Astrocyte (in vitro differentiated cells and primary cell): ENCODE data around the gene LRRC63.

Experiments
- EZH2 ChIP-seq: IDR thresholded peaks from 2 replicates; pipeline ENCODE4 v1.6.1; 2012; ENCODE audit warnings: mild to moderate bottlenecking, low read length, inconsistent platforms; ENCODE audit not compliant: insufficient read depth
- TF ChIP-seq, protein P1 (sequence below): IDR thresholded peaks from 2 replicates; pipeline ENCODE4 v1.5.1; 2011; ENCODE audit warnings: low read depth, mild to moderate bottlenecking, inconsistent platforms, low read length, moderate library complexity; ENCODE audit not compliant: insufficient read depth

DNA sequence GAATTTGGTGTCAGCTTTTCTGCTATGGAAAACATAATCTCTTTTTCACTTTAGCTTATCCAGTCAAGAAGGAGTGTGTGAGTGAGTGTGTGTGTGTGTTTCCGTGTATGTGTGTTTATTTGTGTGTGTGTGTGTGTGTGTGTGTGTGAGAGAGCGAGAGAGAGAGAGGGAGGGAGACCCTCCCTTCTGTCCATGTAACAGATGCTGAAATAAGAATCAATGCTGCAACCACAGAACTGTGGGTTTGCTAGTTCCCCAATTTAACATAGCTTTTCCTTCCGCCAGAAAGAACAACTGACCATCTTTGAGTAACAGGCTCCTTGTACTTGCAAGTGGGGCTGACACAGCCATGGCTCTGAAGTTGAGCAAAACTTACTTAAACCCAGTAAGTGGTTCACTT is 35.0 kb upstream of the LRRC63 start:
- TF ChIP-seq, protein P1, sequence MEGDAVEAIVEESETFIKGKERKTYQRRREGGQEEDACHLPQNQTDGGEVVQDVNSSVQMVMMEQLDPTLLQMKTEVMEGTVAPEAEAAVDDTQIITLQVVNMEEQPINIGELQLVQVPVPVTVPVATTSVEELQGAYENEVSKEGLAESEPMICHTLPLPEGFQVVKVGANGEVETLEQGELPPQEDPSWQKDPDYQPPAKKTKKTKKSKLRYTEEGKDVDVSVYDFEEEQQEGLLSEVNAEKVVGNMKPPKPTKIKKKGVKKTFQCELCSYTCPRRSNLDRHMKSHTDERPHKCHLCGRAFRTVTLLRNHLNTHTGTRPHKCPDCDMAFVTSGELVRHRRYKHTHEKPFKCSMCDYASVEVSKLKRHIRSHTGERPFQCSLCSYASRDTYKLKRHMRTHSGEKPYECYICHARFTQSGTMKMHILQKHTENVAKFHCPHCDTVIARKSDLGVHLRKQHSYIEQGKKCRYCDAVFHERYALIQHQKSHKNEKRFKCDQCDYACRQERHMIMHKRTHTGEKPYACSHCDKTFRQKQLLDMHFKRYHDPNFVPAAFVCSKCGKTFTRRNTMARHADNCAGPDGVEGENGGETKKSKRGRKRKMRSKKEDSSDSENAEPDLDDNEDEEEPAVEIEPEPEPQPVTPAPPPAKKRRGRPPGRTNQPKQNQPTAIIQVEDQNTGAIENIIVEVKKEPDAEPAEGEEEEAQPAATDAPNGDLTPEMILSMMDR = no peak
- no peak for TF ChIP-seq EZH2
